Left lung (tissue), 10 donors: ENCODE measurements around the gene BORCS8. TPM values are rescaled to one million over a fixed set of nuclear protein-coding genes. Genes with fewer than 3 reads are reported as not detected.

ENCODE experiments used
- ATAC-seq: fragments of 200-7000 bp; cut with Tn5 transposase; one replicate; pipeline ENCODE4 v1.9.1; 2020; ENCODE audit warnings: moderate library complexity
- DNase-seq, 4 donors: peaks; one replicate each; pipeline ENCODE4 v3.0.0-alpha.2; 2013 to 2020
- H3K27ac ChIP-seq, 2 donors: fragments of 200-600 bp; sonication (generic) in 1 of 2; one replicate each; pipeline versions ENCODE4 v1.5.0 to v1.8.0; 2020 to 2021
- H3K27me3 ChIP-seq, 2 donors: fragments of 200-600 bp; sonication (generic) in 1 of 2; one replicate each; pipeline versions ENCODE4 v1.5.0 to v1.8.0; 2020 to 2021
- H3K36me3 ChIP-seq, 2 donors: fragments of 200-600 bp; sonication (generic) in 1 of 2; one replicate each; pipeline versions ENCODE4 v1.5.0 to v1.8.0; 2020 to 2021
- H3K4me1 ChIP-seq, 2 donors: fragments of 200-600 bp; one replicate each; pipeline ENCODE4 v1.8.0; 2021
- H3K4me3 ChIP-seq, 2 donors: fragments of 200-600 bp; sonication (generic) in 1 of 2; one replicate each; pipeline versions ENCODE4 v1.5.0 to v1.8.0; 2020 to 2021; ENCODE audit warnings: mild to moderate bottlenecking in 1 of 2
- H3K9me3 ChIP-seq, 2 donors: fragments of 200-600 bp; sonication (generic) in 1 of 2; one replicate each; pipeline versions ENCODE4 v1.5.0 to v1.8.0; 2020 to 2021
- intact Hi-C, 2 donors: fragments of 100-400 bp; cut with DNase I; formaldehyde crosslinking; loops; one replicate each; pipeline versions ENCODE4 v1.11.2 to v1.14.2; 2022
- polyA plus RNA-seq, 6 donors: library from polyadenylated mRNA; unstranded; fragments of 120-200 nt; gene quantifications; one replicate each; pipeline ENCODE4 v1.2.1, GENCODE V29; 2013; ENCODE audit not compliant: insufficient read length in 6 of 6
- total RNA-seq, 2 donors: library from RNA; stranded (reverse); fragmentation: NEBNext Ultra II Directional; extraction: Animal tissue kit (Norgen Biotek cat#: 25700); gene quantifications; one replicate each; pipeline ENCODE4 v1.2.1, GENCODE V29; 2021
- TF ChIP-seq, protein P1 (sequence below), 2 donors: fragments of 200-600 bp; sonication (generic) in 1 of 2; IDR thresholded peaks; one replicate each; pipeline versions ENCODE4 v1.5.0 to v1.8.0; 2021; ENCODE audit warnings: antibody characterized with exemption in 2 of 2
- donor health status: DM: no; HTN: yes; CAD: no.
- donor health status: DM: no; HTN: no; CAD: no.

The BORCS8 gene
- total and polyA plus RNA-seq, 8 donors = 16.4 to 39.1 (median 18.3) TPM

DNA sequence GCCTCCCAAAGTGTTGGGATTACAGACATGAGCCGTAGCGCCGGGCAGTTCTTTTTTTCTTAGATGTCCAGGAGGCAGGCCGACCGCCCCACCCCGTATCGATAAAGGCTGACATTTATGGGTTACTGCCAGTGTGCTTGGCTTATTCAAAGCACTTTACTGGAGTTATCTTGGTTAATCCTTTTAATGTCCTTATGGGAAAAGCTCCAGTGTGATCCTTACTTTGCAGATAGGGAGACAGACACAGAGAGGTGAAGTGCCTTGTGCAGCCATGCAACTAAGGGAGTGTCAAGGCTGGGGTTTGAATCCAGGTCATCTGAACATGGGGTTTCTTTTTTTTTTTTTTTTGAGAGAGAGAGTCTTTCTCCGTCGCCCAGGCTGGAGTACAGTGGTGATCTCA lies 39.0 kb upstream of the BORCS8 start:
- no peak for ATAC-seq
- intact Hi-C loops = no loop called here
- TF ChIP-seq, protein P1, sequence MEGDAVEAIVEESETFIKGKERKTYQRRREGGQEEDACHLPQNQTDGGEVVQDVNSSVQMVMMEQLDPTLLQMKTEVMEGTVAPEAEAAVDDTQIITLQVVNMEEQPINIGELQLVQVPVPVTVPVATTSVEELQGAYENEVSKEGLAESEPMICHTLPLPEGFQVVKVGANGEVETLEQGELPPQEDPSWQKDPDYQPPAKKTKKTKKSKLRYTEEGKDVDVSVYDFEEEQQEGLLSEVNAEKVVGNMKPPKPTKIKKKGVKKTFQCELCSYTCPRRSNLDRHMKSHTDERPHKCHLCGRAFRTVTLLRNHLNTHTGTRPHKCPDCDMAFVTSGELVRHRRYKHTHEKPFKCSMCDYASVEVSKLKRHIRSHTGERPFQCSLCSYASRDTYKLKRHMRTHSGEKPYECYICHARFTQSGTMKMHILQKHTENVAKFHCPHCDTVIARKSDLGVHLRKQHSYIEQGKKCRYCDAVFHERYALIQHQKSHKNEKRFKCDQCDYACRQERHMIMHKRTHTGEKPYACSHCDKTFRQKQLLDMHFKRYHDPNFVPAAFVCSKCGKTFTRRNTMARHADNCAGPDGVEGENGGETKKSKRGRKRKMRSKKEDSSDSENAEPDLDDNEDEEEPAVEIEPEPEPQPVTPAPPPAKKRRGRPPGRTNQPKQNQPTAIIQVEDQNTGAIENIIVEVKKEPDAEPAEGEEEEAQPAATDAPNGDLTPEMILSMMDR (IDR thresholded peaks at IDR 0.05) = no peak
- Histone ChIP-seq H3K27me3 (peaks cover 3 to 33% of the 10 kb centered on the region in 2 donors), H3K36me3 (no peaks in the 10 kb centered on the region), H3K27ac (no peak overlapping the region), H3K4me3 (no peak overlapping the region), H3K4me1 (no peaks in the 10 kb centered on the region), H3K9me3 (peaks cover 0 to 30% of the 10 kb centered on the region in 2 donors)
- DNase-seq = no peak

DNA sequence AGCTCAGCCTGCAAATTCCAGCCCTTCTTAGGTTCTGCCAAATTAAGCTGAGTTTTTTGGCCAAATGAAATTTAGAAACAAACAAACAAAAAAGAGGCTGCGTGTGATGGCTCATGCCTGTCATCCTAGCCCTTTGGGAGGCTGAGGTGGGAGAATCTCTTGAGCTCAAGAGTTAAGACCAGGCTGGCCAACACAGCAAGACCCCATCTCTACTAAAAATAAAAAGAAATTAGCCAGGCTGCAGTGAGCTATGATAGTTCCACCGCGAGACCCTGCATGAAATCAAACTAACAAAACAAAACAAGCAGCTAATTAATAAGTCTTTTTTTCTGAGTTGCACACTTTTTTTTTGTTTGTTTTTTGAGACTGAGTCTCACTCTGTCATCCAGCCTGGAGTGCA lies 37.7 kb upstream of the BORCS8 start:
- H3K4me1 ChIP-seq = peaks cover 0 to 8% of the 10 kb centered on the region in 2 donors
- H3K27ac ChIP-seq = no peak overlapping the region
- DNase-seq (no peak), ATAC-seq (no peak)
- intact Hi-C loops = no loop called here
- no peaks in the 10 kb centered on the region for H3K36me3 ChIP-seq
- TF ChIP-seq, protein P1 (IDR thresholded peaks at IDR 0.05) = no peak
- H3K9me3 ChIP-seq = peaks cover 0 to 17% of the 10 kb centered on the region in 2 donors
- peaks cover 6 to 46% of the 10 kb centered on the region in 2 donors for H3K27me3 ChIP-seq
- H3K4me3 ChIP-seq = no peak overlapping the region

DNA sequence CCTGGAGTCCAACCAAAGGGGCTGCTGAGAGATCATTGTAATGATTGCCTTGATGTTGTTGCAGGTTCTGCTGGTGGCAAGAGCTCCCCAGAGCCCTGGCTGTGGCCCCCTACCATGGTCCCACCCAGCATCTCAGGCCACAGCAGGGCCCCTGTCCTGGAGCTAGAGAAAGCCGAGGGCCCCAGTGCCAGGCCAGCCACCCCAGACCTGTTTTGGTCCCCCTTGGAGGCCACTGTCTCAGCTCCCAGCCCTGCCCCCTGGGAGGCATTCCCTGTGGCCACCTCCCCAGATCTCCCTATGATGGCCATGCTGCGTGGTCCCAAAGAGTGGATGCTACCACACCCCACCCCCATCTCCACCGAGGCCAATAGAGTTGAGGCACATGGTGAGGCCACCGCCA lies 35.3 kb upstream of the BORCS8 start:
- Histone ChIP-seq H3K27me3 (peaks cover 12 to 70% of the 10 kb centered on the region in 2 donors), H3K4me1 (peaks cover 0 to 9% of the 10 kb centered on the region in 2 donors), H3K9me3 (no peaks in the 10 kb centered on the region), H3K27ac (no peak overlapping the region), H3K4me3 (no peak overlapping the region), H3K36me3 (no peaks in the 10 kb centered on the region)
- ATAC-seq = no peak
- peak in 1 of 4 donors; percentile 29 for DNase-seq
- TF ChIP-seq, protein P1 (IDR thresholded peaks at IDR 0.05) = no peak
- intact Hi-C loops = no loop called here

DNA sequence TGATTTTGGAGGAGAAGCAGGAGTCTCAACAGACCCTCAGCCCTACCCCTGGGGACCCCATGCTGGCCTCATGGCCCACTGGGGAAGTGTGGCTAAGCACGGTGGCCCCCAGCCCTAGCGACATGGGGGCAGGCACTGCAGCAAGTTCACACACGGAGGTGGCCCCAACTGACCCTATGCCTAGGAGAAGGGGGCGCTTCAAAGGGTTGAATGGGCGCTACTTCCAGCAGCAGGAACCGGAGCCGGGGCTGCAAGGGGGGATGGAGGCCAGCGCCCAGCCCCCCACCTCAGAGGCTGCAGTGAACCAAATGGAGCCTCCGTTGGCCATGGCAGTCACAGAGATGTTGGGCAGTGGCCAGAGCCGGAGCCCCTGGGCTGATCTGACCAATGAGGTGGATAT lies 34.7 kb upstream of the BORCS8 start:
- Histone ChIP-seq H3K36me3 (no peaks in the 10 kb centered on the region), H3K4me1 (peaks cover 0 to 9% of the 10 kb centered on the region in 2 donors), H3K27ac (no peak overlapping the region), H3K9me3 (no peaks in the 10 kb centered on the region), H3K27me3 (peaks cover 12 to 73% of the 10 kb centered on the region in 2 donors), H3K4me3 (no peak overlapping the region)
- intact Hi-C loops = no loop called here
- TF ChIP-seq, protein P1 (IDR thresholded peaks at IDR 0.05) = no peak
- DNase-seq = peak in 1 of 4 donors; percentile 31
- ATAC-seq = no peak

DNA sequence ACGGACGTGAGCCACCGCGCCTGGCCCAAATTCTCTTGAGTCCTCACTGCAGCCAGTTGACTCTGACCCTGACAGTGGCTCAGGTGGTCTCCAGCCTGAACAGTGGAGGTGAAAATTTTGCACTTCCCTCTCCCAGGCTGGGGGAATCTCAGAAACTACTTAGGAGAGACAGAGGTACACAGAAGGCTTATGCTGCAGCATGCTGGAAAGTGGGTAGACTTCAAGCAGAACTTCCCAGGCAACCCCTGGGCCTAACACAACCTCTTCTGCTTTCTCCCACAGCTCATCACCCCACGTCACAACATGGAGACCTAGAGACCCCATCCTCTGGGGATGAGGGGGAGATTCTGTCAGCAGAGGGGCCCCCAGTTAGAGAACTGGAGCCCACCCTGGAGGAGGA lies 34.3 kb upstream of the BORCS8 start:
- TF ChIP-seq, protein P1 (IDR thresholded peaks at IDR 0.05) = no peak
- H3K27me3 ChIP-seq = peaks cover 12 to 78% of the 10 kb centered on the region in 2 donors

More for the DNA sequence above, 34.3 kb upstream of the BORCS8 start:
- peak in 1 of 4 donors; percentile 23 for DNase-seq
- Histone ChIP-seq H3K36me3 (no peaks in the 10 kb centered on the region), H3K4me3 (no peak overlapping the region), H3K4me1 (peaks cover 0 to 9% of the 10 kb centered on the region in 2 donors), H3K9me3 (no peaks in the 10 kb centered on the region), H3K27ac (no peak overlapping the region)
- ATAC-seq = no peak
- intact Hi-C loops = no loop called here
